AG08395 (cell line): ENCODE data around the gene RPS6KC1.

Experiments
- DNase-seq: peaks from one replicate; pipeline ENCODE4 v3.0.0; 2012; ENCODE audit warnings: mixed read lengths, low spot score

Gene RPS6KC1

GRCh38 chr1:213231795-213232231 lies 180.8 kb downstream of the RPS6KC1 start:
- peak; percentile 5 for DNase-seq

- DNase-seq, result no peak
Observed at GRCh38 chr1:213242883-213243282, 191.8 kb downstream of the RPS6KC1 start.

GRCh38 chr1:213244664-213245091 lies 193.6 kb downstream of the RPS6KC1 start:
- DNase-seq, result peak; percentile 50

- no peak for DNase-seq
Observed at GRCh38 chr1:213245260-213245910, 194.3 kb downstream of the RPS6KC1 start.

GRCh38 chr1:213247038-213247437 lies 196.0 kb downstream of the RPS6KC1 start:
- no peak for DNase-seq

GRCh38 chr1:213249395-213249794 lies 198.4 kb downstream of the RPS6KC1 start:
- DNase-seq, result no peak

GRCh38 chr1:213250041-213250440 lies 199.0 kb downstream of the RPS6KC1 start:
- no peak for DNase-seq

- no peak for DNase-seq
Observed at GRCh38 chr1:213250446-213250845, 199.4 kb downstream of the RPS6KC1 start.

GRCh38 chr1:213251972-213252371 lies 200.9 kb downstream of the RPS6KC1 start:
- no peak for DNase-seq

GRCh38 chr1:213256438-213257087 lies 205.5 kb downstream of the RPS6KC1 start:
- DNase-seq, result no peak

GRCh38 chr1:213260311-213261075 lies 209.5 kb downstream of the RPS6KC1 start:
- DNase-seq, result no peak

GRCh38 chr1:213264531-213264930 lies 213.5 kb downstream of the RPS6KC1 start:
- DNase-seq, result no peak

GRCh38 chr1:213266983-213267772 lies 216.1 kb downstream of the RPS6KC1 start:
- no peak for DNase-seq

GRCh38 chr1:213268221-213268620 lies 217.2 kb downstream of the RPS6KC1 start:
- peak; percentile 13 for DNase-seq

- no peak for DNase-seq
Observed at GRCh38 chr1:213269829-213270228, 218.8 kb downstream of the RPS6KC1 start.

GRCh38 chr1:213273546-213273945 lies 222.5 kb downstream of the RPS6KC1 start:
- peak; percentile 44 for DNase-seq

- no peak for DNase-seq
Observed at GRCh38 chr1:213274140-213274539, 223.1 kb downstream of the RPS6KC1 start.

- DNase-seq, result no peak
Observed at GRCh38 chr1:213275293-213275692, 224.3 kb downstream of the RPS6KC1 start.

GRCh38 chr1:213276236-213276635 lies 225.2 kb downstream of the RPS6KC1 start:
- DNase-seq, result no peak

- DNase-seq, result no peak
Observed at GRCh38 chr1:213277036-213277435, 226.0 kb downstream of the RPS6KC1 start.

GRCh38 chr1:213279410-213279809 lies 228.4 kb downstream of the RPS6KC1 start:
- no peak for DNase-seq

- no peak for DNase-seq
Observed at GRCh38 chr1:213281640-213282301, 230.7 kb downstream of the RPS6KC1 start.
